ENCODE results near the gene EIF2D. TPM values are rescaled to one million over a fixed set of nuclear protein-coding genes. Genes with fewer than 3 reads are reported as not detected.

The EIF2D gene
- total and polyA plus RNA-seq, 9 of the 15 experiments (the other 6 are each of a cell fraction or from before 2014, with no cell fraction given), result 81.1 to 138 (median 93.9) TPM

DNA sequence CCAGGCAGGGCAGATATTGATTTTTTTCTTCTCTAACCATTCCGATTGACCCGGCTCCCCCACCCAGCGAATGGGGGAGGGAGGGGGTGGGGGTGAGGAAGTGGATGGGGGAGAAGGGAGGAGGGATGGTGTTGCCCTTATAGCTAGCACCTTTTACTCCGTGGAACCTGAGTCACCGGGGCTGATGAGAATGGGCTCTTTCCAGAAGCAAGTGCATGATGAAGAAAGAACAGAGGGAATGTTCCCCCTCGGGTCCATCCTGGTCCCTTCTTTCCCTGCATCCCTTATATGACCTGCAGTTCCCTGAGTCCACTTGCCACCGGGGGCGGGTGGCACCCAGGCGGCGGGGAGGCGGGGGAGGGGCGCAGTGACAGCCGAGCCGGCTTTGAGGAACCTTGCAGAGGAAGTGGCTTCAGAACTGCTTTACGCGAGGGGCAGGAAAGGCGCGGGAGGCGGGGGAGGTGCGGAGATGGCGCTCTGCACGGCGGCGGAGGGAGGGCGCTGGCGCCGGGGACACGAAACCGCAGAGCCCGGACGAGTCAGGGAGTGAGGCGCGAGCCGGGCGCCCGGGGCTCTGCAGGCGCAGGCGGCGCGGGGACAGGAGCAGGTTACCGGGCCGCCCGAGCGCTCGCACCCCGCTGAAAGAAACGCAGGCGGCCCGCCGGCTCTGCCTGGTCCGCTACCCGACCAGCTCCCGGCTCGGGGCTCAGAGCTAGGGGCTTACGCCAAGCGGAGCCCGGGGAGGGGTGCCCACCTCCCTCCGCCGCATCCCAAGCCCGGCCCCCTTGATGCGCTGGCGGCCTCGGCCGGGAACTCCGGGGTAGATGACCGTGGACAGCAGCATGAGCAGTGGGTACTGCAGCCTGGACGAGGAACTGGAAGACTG, 55.3 kb downstream of the EIF2D start (continued):
- TF ChIP-seq MTA1 (IDR thresholded peaks at IDR 0.05; ENCODE audit: borderline replicate concordance) (no peak), ELF4 (CRISPR knock-in tag; IDR thresholded peaks at IDR 0.05) (no peak), U2AF1 (optimal IDR thresholded peaks at IDR 0.05; ENCODE audit: low read depth, low read length) (peak; percentile 84), ETS1 (conservative IDR thresholded peaks at IDR 0.05; ENCODE audit: control insufficient read depth, low read depth, low read length) (peak; percentile 28; the same call in 1 of the 2 replicates), NCOA1 (IDR thresholded peaks at IDR 0.05; ENCODE audit: low read depth) (peak; percentile 35; the same call in 1 of the 2 replicates), ZBTB33 (CRISPR knock-in tag; IDR thresholded peaks at IDR 0.05) (0 out of 2 replicates have a peak, but pooled peaks have one; percentile 26), ZNF766 (CRISPR knock-in tag; conservative IDR thresholded peaks at IDR 0.05) (no peak), FIP1L1 (IDR thresholded peaks at IDR 0.05; ENCODE audit: low read depth, low read length, poor library complexity, severe bottlenecking) (no peak), HMGN3 (IDR thresholded peaks at IDR 0.05; ENCODE audit: borderline replicate concordance, extremely low read depth, insufficient read length, low read depth, low read length) (peak; percentile 94), RB1 (IDR thresholded peaks at IDR 0.05; ENCODE audit: low read depth) (peak; percentile 88), ATF1 (CRISPR knock-in tag; IDR thresholded peaks at IDR 0.05) (no peak), ATF1 (tag; IDR thresholded peaks at IDR 0.05) (peak; percentile 56; the same call in 1 of the 2 replicates), TOE1 (IDR thresholded peaks at IDR 0.05; ENCODE audit: borderline replicate concordance) (peak; percentile 17; the same call in 1 of the 2 replicates), TOE1 (CRISPR knock-in tag; IDR thresholded peaks at IDR 0.05; ENCODE audit: borderline replicate concordance, low read depth) (no peak), SPI1 (IDR thresholded peaks at IDR 0.05; ENCODE audit: borderline replicate concordance, low read depth, low read length) (peak; percentile 97), CBFA2T3 (IDR thresholded peaks at IDR 0.05) (peak; percentile 37; the same call in 1 of the 2 replicates)
- TF ChIP-seq, protein P1, sequence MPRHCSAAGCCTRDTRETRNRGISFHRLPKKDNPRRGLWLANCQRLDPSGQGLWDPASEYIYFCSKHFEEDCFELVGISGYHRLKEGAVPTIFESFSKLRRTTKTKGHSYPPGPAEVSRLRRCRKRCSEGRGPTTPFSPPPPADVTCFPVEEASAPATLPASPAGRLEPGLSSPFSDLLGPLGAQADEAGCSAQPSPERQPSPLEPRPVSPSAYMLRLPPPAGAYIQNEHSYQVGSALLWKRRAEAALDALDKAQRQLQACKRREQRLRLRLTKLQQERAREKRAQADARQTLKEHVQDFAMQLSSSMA (CRISPR knock-in tag; IDR thresholded peaks at IDR 0.05), result no peak; the same call in 1 of the 2 replicates
